DMS114 treated with DMSO at 0.1 percent for 48 hours (cell line): Measurements from ENCODE around the gene DMXL2.
"Not testable (repeated sequence)": the region's sequence is repeated elsewhere in the genome, so short reads cannot be mapped to it uniquely, and the experiment has no call there.

Experiments used
- DNase-seq: peaks from one replicate; lab custom pipeline; 2025; ENCODE audit not compliant: unreplicated experiment; lab: John Stamatoyannopoulos, UW

DMXL2 gene, protein sequence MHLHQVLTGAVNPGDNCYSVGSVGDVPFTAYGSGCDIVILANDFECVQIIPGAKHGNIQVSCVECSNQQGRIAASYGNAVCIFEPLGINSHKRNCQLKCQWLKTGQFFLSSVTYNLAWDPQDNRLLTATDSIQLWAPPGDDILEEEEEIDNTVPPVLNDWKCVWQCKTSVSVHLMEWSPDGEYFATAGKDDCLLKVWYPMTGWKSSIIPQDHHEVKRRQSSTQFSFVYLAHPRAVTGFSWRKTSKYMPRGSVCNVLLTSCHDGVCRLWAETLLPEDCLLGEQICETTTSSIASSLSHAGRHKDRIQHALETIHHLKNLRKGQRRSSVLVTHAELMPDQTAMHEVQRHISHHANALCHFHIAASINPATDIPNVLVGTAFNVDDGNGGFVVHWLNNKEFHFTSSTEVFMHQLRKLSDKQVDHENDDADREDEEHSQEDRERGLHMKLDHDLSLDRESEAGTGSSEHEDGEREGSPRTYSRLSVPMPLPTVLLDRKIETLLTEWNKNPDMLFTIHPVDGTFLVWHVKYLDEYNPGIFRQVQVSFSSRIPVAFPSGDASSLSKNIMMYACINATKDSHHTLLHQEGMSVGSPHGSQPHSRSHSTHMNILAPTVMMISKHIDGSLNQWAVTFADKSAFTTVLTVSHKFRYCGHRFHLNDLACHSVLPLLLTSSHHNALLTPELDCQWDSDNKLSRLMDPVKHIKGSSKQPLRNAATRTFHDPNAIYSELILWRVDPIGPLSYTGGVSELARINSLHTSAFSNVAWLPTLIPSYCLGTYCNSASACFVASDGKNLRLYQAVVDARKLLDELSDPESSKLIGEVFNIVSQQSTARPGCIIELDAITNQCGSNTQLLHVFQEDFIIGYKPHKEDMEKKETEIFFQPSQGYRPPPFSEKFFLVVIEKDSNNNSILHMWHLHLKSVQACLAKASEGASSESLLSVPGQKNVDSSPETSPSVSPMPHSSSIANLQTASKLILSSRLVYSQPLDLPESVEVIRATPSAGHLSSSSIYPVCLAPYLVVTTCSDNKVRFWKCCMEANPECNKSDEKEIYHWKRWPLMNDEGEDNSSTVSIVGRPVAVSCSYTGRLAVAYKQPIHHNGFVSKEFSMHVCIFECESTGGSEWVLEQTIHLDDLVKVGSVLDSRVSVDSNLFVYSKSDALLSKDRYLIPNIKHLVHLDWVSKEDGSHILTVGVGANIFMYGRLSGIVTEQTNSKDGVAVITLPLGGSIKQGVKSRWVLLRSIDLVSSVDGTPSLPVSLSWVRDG (N-terminal part only)

DNA sequence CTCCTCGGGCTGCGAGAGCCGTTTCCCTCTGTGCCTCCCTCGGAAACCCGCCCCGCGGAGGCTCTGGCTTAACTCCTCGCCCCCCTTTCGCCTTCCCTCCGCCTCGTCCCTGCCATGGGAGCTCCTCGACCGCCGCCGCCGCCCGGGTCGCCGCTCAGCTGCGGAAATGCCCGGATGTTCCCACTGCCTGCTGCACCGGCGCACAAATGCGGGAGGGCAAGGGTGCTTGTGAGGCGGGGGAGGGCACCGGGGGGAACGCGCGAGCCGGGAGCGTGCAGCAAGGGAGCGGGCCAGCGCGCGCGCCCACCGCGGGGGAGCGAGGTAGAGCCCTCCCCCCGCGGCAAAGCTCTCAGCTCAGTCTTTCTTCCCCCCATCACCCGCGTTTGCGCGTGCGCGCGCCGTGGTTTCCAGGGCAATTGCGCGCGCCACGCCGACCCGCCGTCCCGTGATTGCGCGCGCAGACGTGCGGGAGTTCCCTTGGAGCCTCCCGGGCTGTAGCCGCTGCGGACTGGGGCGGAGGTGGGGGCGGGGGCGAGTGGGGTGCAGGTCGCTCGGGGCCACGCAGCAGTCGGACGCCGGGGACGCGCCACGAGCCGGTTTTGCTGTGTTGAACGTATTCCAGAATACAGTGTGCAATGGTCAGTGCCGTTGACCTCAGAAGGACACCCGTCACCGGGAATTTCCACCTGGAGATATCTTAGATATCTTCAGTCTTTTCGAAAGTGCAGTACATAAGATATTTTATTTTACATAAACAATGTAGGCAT, at the start of gene DMXL2:
Gene DMXL2, minus strand, starts transcription at position 168 of the 767 bp plus-strand sequence. CDS start 226 bp downstream, outside the sequence.
- peak; percentile 88 for DNase-seq

DNA sequence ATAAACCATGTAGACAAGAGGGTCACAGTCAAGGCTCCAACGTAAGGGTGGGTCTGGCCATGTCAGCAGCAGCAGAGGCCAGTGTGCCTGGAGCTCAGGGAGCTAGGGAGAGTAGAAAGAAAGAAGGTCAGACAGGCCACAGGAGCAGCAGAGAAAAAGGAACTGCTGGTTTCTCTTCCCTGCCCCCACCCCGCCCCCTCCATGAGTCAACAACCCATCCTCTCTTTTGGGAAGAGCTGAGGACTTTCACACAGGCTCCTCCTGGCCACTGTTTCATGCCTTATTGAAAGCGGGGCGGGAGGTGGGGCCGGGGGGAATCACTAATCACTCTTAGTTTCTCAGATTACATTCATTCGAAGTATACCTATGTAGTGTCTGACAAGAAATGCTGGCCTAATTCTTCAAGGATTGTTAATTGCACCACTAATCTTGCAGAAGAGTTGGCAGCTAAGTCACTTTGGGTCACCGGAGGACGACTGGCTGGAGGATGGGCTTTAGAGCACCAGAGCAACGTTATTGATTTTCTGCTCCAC, 49.6 kb upstream of the DMXL2 start:
- no peak for DNase-seq

DNA sequence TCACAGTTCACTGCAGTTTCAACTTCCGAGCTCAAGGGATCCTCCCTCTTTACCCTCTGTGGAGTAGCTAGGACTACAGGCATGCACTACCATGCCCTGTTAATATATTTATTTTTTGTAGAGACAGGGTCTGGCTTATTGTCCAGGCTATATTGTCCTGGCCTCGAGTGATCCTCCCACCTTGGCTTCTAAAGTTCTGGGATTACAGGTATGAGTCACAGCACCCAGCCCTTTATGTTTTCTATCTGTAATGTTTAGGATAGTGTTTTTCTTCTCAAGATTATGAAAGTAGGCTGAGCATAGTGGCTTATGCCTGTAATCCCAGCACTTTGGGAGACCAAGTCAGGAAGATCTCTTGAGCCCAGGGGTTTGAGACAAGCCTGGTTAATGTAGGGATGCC, 46.8 kb upstream of the DMXL2 start:
- no peak for DNase-seq

DNA sequence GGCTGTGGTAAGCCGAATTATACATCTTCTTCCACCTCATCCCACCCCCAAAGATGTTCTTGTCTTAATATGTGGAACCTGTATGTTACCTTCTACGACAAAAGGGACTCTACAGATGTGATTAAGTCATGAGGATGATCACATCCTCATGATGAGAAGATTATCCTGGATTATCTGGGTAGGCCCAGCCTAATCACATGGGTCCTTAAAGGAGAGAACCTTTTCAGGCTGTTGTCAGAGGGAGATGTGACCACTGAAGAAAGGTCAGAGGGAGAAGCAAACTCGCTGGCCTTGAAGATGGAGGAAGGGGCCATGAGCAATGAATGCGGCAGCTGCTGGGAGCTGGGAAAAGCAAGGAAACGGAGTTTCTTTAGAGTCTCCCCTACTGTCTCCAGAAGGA, 45.9 kb upstream of the DMXL2 start:
- DNase-seq: no peak

DNA sequence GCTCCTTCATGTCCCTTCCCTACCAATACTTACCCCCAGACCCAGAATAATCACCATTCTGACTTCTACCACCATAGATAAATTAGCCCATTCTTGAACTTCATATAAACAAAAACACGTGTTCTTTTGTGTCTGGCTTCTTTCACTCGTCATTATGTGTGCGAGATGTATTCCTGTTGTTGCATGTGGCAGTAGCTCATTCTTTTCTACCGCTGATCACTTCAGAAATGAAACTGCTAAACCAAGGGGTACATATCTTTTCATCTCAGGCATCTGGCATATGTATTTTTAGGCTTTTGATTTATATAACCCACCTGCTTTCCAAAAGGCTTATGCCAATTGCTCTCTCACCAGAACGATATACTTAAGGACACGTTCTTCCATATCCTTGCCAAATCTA, 44.9 kb upstream of the DMXL2 start:
- DNase-seq: no peak

DNA sequence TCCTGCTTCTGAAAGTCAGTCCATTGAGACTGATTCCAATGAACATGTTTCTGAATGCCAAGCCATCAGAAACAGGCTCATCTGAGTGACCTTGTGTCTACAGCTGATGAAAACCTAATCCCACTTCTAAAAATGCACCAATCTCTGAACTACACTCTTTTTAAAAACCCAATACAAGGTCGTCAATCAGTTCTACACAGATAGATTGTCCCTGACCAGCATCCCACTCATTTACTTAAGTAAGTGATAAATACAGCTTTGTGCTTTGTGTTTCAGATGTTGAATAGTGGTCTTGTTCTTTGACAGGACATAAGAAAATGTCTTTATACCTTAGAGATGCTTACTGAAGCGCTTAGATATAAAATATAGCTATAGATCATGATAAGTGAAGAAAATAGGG, 38.5 kb upstream of the DMXL2 start:
- no peak for DNase-seq

DNA sequence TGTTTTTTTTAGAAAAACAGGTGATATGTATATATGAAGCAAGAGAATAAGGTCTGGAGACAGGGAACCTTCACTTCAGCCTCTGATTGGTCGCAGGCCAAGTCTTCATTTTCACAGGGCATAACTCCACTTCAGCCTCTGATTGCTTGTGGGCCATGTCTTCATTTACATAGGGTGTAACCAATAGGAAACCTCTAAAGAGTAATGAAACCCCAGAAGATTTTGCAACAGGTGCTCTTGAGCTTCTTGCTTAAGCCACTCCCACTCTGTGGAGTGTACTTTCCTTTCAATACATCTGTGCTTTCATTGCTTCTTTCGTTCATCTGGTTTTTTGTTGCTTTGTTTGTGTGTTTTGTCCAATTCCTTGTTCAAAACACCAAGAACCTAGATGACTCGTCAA, 36.1 kb upstream of the DMXL2 start:
- DNase-seq: no peak

DNA sequence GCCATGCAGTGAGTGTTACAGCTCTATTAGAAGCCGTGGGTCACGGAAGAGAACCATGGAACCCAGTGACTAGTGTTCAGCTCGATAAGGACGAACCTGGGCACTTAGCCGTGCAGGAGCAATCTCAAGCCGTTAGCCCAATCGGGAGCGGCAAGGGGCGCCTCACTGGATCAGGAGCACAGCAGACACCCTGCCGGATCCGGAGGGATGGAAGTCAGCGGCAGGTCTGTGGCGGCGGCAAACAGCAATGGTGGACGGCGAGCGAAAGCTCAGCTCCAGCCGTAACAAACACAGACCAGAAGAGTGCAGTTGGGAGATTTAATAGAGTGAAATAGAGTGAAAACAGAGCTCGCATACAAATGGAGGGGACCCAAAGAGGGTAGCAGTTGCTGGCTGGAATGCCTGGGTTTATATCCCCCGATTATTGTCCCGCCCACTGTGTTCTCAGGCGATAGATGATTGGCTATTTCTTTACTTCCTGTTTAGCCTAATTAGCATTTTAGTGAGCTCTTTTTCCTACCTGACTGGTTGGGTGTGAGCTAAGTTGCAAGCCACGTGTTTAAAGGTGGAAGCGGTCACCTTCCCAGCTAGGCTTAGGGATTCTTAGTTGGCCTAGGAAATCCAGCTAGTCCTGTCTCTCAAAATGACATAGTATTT, 33.0 kb upstream of the DMXL2 start:
- DNase-seq: not testable (repeated sequence)

DNA sequence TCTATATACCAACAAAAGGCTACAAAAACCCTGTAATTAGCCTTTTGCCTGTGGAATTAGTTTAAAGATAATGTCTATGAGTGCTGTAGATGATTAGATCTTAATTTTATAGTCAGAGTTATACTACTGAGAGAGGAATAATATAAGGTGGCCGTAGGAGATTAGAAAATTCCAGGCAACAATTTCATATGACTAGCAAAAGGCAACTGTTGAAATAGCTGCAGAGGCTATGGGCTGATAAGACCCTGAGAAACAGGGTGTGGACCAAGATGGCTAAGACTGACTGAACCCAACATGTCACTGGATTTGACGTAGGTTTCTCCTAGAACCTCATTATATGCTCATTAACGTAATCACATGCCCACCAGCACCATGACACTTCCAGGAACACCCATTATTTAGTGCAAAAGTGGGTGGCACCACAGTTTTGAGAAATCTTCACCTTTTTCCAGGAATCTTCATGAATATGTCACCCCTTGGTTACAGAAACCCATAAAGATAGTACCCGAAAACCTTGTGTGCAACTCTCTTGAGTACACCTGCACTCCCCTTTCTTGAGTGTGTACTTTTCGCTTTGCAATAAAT, 29.6 kb upstream of the DMXL2 start:
- no peak for DNase-seq

DNA sequence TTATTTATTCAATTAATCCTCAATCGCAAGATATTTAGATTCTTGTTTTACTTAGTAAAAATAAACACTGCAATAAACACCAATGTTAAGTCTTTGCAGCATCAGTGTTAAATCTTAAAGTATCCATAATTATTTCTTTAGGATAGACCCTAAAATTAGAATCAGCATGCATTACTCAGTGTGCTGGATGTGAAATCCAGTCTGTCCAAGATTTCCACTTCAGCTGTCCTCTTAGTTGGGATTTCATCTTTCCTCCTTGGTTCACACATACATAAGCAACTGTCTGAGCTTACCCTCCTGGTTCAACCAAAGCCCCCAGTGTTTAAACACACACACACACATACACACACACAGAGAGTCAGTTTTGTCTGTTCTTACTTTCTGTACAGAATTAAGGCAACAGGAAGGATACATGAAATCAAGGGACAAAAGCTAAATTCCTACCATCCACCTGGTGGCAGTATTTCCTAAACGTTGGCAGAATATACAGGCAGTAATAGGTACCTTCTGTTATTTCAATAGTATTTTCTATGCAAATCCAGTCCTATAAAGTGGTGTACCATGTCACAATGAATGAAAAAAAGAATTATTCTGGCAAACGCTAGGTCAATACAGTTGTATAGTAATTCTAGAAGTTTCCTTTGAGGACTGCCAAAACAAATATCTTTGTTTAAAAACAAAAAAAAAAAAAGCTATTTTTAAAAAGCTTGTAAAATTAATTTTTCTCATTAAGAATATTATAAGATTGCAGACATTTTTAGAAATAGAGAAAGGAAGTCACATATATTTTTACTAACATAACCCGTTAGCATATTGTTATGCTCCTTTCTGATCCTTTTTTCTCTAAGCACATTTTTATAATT, 27.3 kb upstream of the DMXL2 start:
- DNase-seq: peak; percentile 84

DNA sequence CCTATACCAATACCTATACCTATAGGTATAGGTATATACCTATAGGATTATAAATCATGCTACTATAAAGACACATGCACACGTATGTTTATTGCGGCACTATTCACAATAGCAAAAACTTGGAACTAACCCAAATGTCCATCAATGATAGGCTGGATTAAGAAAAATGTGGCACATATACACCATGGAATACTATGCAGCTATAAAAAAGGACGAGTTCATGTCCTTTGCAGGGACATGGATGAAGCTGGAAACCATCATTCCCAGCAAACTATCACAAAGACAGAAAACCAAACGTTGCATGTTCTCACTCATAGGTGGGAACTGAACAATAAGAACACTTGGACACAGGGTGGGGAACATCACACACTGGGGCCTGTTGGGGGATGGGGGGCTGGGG, 26.1 kb upstream of the DMXL2 start:
- DNase-seq: not testable (repeated sequence)

DNA sequence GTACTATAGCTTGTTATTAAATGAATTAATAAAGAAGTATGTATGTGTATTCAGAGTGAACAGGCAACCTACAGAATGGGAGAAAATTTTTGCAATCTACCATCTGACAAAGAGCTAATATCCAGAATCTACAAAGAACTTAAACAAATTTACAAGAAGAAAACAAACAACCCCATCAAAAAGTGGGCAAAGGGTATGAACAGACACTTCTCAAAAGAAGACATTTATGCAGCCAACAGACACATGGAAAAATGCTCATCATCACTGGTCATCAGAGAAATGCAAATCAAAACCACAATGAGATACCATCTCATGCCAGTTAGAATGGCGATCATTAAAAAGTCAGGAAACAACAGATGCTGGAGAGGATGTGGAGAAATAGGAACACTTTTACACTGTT, 25.5 kb upstream of the DMXL2 start:
- DNase-seq: not testable (repeated sequence)

DNA sequence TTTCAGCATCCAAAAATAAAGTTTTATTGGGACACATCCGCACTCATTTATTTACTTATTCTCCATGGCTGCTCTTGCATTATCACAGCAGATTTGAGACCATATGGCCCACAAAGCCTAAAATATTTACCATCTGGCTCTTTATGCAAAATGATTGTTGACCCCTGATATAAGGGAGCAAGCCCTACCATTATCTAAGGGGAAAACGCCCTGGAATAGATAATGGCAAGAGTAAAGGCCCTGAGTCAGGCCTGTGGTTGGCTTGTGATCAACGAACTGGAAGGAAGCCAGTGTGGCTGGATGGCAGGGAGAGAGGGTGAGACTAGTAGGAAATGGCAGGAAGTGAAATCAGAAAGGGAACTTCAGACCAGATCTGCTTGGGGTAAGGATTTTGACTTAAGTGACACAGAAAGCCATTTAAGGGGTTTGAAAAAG, 24.6 kb upstream of the DMXL2 start:
- DNase-seq: no peak

DNA sequence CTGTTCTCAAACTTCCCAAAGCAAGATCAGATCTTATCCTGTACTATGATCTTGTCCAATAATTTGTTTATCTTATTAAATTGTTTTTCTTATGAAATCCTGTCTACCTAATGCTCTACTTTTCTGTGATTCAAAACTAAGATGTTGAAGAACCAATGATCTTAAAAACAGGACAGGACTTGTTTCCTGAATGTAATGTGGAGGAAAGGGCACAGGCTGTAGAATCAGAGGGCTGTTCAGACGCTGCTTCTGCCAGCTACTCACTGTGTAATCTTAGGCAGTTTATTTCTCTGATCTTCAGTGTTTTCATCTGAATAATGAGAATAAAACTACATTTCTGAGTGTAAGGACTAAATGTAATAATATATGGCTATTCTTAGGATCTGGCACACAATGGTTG, 20.1 kb upstream of the DMXL2 start:
- DNase-seq: no peak

DNA sequence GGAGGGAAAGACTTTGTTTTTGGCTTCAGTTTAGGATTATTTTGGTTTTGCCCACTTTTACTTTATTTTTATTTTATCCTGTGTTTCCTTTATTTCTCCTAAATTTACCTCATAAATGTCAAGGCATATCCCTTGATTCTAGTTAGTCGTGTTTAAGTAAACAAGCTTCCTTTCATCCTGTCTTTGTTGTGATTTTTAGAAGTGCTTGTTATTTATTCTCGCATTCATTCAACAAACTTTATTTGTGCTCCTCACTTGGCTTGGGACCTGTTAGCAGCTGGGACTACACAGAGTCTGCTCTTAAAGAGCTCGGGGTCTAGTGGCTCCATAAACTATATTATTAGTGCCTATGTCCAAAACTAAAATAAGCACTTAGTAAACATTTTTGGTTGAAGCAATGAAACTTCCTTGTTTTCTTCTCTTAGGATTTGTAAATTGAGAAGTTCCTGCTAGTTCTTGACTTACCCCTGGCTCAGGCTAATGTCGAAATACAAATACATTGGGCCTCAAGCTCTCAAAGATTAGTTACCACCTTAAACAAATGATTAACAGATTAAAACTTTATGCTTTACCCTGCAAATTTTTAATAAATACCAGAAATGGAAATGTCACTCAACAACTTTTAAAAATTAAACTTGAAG, 19.0 kb upstream of the DMXL2 start:
- DNase-seq: no peak

DNA sequence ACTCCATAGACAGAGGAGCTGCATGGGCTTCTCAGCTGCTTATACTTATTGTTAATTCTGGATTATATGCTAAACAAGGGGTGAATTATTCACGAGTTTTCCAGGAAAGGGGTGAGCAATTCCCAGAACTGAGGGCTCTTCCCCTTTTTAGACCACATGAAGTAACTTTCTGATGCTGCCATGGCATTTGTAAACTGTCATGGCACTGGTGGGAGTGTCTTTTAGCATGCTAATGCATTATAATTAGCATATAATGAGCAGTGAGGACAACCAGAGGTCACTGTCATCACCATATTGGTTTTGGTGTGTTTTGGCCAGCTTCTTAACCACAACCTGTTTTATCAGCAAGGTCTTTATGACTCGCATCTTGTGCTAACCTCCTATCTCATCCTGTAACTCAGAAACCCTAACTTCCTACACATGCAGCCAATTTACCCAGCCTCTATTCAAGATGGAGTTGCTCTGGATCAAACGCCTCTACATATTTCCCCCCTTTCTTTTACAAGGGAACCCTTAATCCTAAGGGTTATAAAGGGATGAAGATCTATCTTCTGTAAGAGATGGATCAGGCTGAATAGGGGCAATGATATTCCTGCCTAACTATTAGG, 12.1 kb upstream of the DMXL2 start:
- no peak for DNase-seq

DNA sequence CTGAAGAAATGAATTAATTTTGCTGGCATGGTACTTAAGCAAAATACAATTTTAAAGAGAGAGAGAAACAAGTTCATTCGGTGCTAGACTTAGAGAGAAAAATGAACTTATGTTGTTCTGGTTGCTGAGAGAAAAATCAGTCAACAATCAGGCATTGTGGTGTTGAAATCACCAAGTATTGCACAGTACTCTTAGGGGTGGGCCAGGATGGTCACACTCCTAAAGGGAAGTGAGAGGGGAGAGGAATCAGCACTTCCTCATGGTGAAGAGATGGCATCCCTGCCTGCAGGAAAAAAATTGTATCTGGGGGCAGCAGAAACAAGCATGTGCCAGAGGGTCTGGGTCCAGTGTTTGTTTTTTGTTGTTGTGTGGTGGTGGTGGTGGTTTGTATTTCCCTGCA, 7.0 kb upstream of the DMXL2 start:
- no peak for DNase-seq

DNA sequence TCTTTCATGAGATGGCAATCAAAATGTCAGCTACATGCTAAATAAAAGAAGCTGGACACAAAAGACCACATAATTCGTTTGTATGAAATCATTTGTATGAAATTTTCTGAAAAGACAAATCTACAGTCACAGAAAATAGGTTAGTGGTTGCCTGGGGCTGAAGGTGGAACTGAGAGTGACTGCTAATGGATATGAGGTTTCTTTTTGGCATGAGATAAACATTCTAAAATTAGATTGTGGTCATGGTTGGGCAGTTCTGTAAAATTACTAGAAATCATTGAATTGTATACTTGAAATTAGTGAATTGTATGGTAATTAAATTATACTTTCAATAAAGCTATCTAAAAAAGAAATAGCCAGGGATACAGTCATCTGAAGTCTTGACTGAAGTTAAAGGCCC, 2.7 kb upstream of the DMXL2 start:
- DNase-seq: no peak
